Tibial nerve (tissue), 4 donors: Measurements from ENCODE around the gene PGR. TPM values are rescaled to one million over a fixed set of nuclear protein-coding genes. Genes with fewer than 3 reads are reported as not detected.

Experiments used
- DNase-seq, 2 donors: peaks; one replicate each; pipeline ENCODE4 v3.0.0-alpha.2; 2019; ENCODE audit warnings: low spot score in 2 of 2
- H3K27ac ChIP-seq, 4 donors: fragments of 200-600 bp; sonication (generic) in 3 of 4; one replicate each; pipeline ENCODE4 v1.5.1; 2017 to 2019; ENCODE audit warnings: mild to moderate bottlenecking in 1 of 4
- H3K27me3 ChIP-seq, 2 donors: fragments of 200-600 bp; sonication (generic) in 1 of 2; one replicate each; pipeline versions ENCODE4 v1.5.1 to v1.6.0; 2017 to 2019
- H3K36me3 ChIP-seq, 3 donors: fragments of 200-600 bp; sonication (generic); one replicate each; pipeline ENCODE4 v1.5.1; 2018 to 2019
- H3K4me1 ChIP-seq, 4 donors: fragments of 200-600 bp; sonication (generic) in 3 of 4; one replicate each; pipeline ENCODE4 v1.5.1; 2017 to 2019
- H3K4me3 ChIP-seq, 4 donors: fragments of 200-600 bp; sonication (generic) in 3 of 4; one replicate each; pipeline ENCODE4 v1.5.1; 2017 to 2019; ENCODE audit warnings: mild to moderate bottlenecking in 1 of 4, moderate library complexity in 1 of 4
- H3K9me3 ChIP-seq, 4 donors: fragments of 200-600 bp; sonication (generic) in 3 of 4; one replicate each; pipeline ENCODE4 v1.5.1; 2017 to 2019
- CTCF ChIP-seq, 5 experiments: fragments of 200-600 bp in 3 of 5; fragments of 450-650 bp in 2 of 5; sonication (generic) in 3 of 5; IDR thresholded peaks; one replicate each; pipeline ENCODE4 v1.5.1; 2016 to 2019; ENCODE audit warnings: antibody characterized with exemption in 5 of 5, mild to moderate bottlenecking in 3 of 5, moderate library complexity in 2 of 5
- EP300 ChIP-seq, 2 donors: sonication (generic); formaldehyde crosslinking; IDR thresholded peaks; one replicate each; pipeline ENCODE4 v1.6.1; 2017; ENCODE audit warnings: antibody characterized with exemption in 2 of 2, mild to moderate bottlenecking in 1 of 2
- POLR2A ChIP-seq, 2 donors: fragments of 450-650 bp; IDR thresholded peaks; one replicate each; pipeline ENCODE4 v1.6.1; 2017; ENCODE audit warnings: antibody characterized with exemption in 2 of 2, mild to moderate bottlenecking in 2 of 2, moderate library complexity in 2 of 2
- WGBS, 2 donors: methylation state at CpG; one replicate each; pipeline ENCODE4 v1.1.5; 2018; 5-methylcytosine and 5-hydroxymethylcytosine counted together
- total RNA-seq, 4 donors: library from RNA; depleted of rRNA; stranded (reverse); fragments of >200 nt; gene quantifications; one replicate each; pipeline ENCODE4 v1.1.0, GENCODE V29; 2016

The PGR gene
- total RNA-seq, 4 donors from 2014 or later = 2.0 to 4.8 (median 2.1) TPM

- Histone ChIP-seq H3K27me3 (no peaks in the 10 kb centered on the region), H3K4me3 (no peak overlapping the region), H3K4me1 (no peaks in the 10 kb centered on the region), H3K36me3 (no peaks in the 10 kb centered on the region), H3K9me3 (no peaks in the 10 kb centered on the region), H3K27ac (no peak overlapping the region)
- TF ChIP-seq POLR2A (IDR thresholded peaks at IDR 0.05) = no peak
- TF ChIP-seq EP300 (IDR thresholded peaks at IDR 0.05) = no peak
- no peak for TF ChIP-seq CTCF (IDR thresholded peaks at IDR 0.05)
- DNase-seq = no peak
- WGBS, 2 donors = 92 to 94% methylated on average over 1 of the region's 1 CpG
Observed at GRCh38 chr11:101043940-101044339, 85.7 kb downstream of the PGR start.

- H3K9me3 ChIP-seq = no peaks in the 10 kb centered on the region
- H3K4me3 ChIP-seq = no peak overlapping the region
- WGBS, 2 donors = 71 to 74% methylated on average over 1 of the region's 1 CpG
- H3K27ac ChIP-seq = no peak overlapping the region
- no peaks in the 10 kb centered on the region for H3K36me3 ChIP-seq
- H3K4me1 ChIP-seq = no peaks in the 10 kb centered on the region
- DNase-seq = no peak
- TF ChIP-seq EP300 (IDR thresholded peaks at IDR 0.05) (no peak), CTCF (IDR thresholded peaks at IDR 0.05) (no peak), POLR2A (IDR thresholded peaks at IDR 0.05) (no peak)
- H3K27me3 ChIP-seq = no peaks in the 10 kb centered on the region
Observed at GRCh38 chr11:101035872-101036271, 93.7 kb downstream of the PGR start.

- TF ChIP-seq POLR2A (IDR thresholded peaks at IDR 0.05) = no peak
- WGBS, 2 donors = 27 to 36% methylated on average over 4 of the region's 4 CpGs
- peak; percentile 31 to 72 for DNase-seq
- Histone ChIP-seq H3K27ac (no peak overlapping the region), H3K9me3 (no peaks in the 10 kb centered on the region), H3K27me3 (no peaks in the 10 kb centered on the region), H3K36me3 (no peaks in the 10 kb centered on the region), H3K4me3 (no peak overlapping the region), H3K4me1 (no peaks in the 10 kb centered on the region)
Observed at GRCh38 chr11:101034076-101034475, 95.5 kb downstream of the PGR start.

GRCh38 chr11:101032991-101033390 lies 96.6 kb downstream of the PGR start:
- H3K27ac ChIP-seq = no peak overlapping the region
- no peaks in the 10 kb centered on the region for H3K36me3 ChIP-seq
- no peaks in the 10 kb centered on the region for H3K4me1 ChIP-seq
- H3K27me3 ChIP-seq = no peaks in the 10 kb centered on the region
- H3K4me3 ChIP-seq = no peak overlapping the region
- no peaks in the 10 kb centered on the region for H3K9me3 ChIP-seq
- no peak for DNase-seq
- no peak for TF ChIP-seq EP300 (IDR thresholded peaks at IDR 0.05)

- no peaks in the 10 kb centered on the region for H3K36me3 ChIP-seq
- TF ChIP-seq EP300 (IDR thresholded peaks at IDR 0.05) = no peak
- no peak for TF ChIP-seq POLR2A (IDR thresholded peaks at IDR 0.05)
- TF ChIP-seq CTCF (IDR thresholded peaks at IDR 0.05) = no peak
- no peaks in the 10 kb centered on the region for H3K4me1 ChIP-seq
- no peaks in the 10 kb centered on the region for H3K27me3 ChIP-seq
- no peaks in the 10 kb centered on the region for H3K9me3 ChIP-seq
- H3K27ac ChIP-seq = no peak overlapping the region
- 85 to 87% methylated on average over 3 of the region's 3 CpGs for WGBS, 2 donors
- H3K4me3 ChIP-seq = no peak overlapping the region
- DNase-seq = no peak
Observed at GRCh38 chr11:101031713-101032112, 97.9 kb downstream of the PGR start.

- no peak overlapping the region for H3K27ac ChIP-seq
- TF ChIP-seq CTCF (IDR thresholded peaks at IDR 0.05) (no peak), EP300 (IDR thresholded peaks at IDR 0.05) (no peak), POLR2A (IDR thresholded peaks at IDR 0.05) (no peak)
- H3K27me3 ChIP-seq = no peaks in the 10 kb centered on the region
- H3K4me3 ChIP-seq = no peak overlapping the region
- WGBS, 2 donors = 80 to 81% methylated on average over 1 of the region's 1 CpG
- no peak for DNase-seq
- H3K9me3 ChIP-seq = no peaks in the 10 kb centered on the region
- H3K4me1 ChIP-seq = no peaks in the 10 kb centered on the region
- H3K36me3 ChIP-seq = no peaks in the 10 kb centered on the region
Observed at GRCh38 chr11:101030692-101031091, 98.9 kb downstream of the PGR start.
